Neural progenitor cell (in vitro differentiated cells): ENCODE measurements around the gene ZNF330. TPM values are rescaled to one million over a fixed set of nuclear protein-coding genes. Genes with fewer than 3 reads are reported as not detected.
A peak's percentile ranks its signal among the peaks of the same experiment; 100 is the strongest.
"Not testable (repeated sequence)": the region's sequence is repeated elsewhere in the genome, so short reads cannot be mapped to it uniquely, and the experiment has no call there.

Source experiments
- DNase-seq: peaks from one replicate; pipeline ENCODE4 v3.0.0-alpha.2; 2016; ENCODE audit warnings: low spot score
- H2AFZ ChIP-seq: fragments of 200-600 bp; sonication (generic); replicated peaks from 2 replicates; pipeline ENCODE4 v1.6.1; 2016; ENCODE audit warnings: antibody characterized with exemption
- H3F3A ChIP-seq: fragments of 200-600 bp; sonication (generic); 2 replicates; pipeline ENCODE4 v1.6.1; 2016; ENCODE audit warnings: antibody characterized with exemption, low read depth
- H3K27ac ChIP-seq: fragments of 200-600 bp; sonication (generic); 2 replicates; pipeline ENCODE4 v1.5.1; 2016; ENCODE audit warnings: mild to moderate bottlenecking
- H3K27me3 ChIP-seq: fragments of 200-600 bp; sonication (generic); 2 replicates; pipeline ENCODE4 v1.6.1; 2016; ENCODE audit warnings: mild to moderate bottlenecking, moderate library complexity
- H3K36me3 ChIP-seq: fragments of 200-600 bp; sonication (generic); 2 replicates; pipeline ENCODE4 v1.5.1; 2016
- H3K4me1 ChIP-seq: fragments of 200-600 bp; sonication (generic); 2 replicates; pipeline ENCODE4 v1.6.1; 2016; ENCODE audit warnings: mixed run types
- H3K4me2 ChIP-seq: fragments of 200-600 bp; sonication (generic); 2 replicates; pipeline ENCODE4 v1.6.1; 2016
- H3K4me3 ChIP-seq: fragments of 200-600 bp; sonication (generic); 2 replicates; pipeline ENCODE4 v1.5.1; 2016
- H3K79me2 ChIP-seq: fragments of 200-600 bp; sonication (generic); 2 replicates; pipeline ENCODE4 v1.6.1; 2016; ENCODE audit warnings: low read depth
- H3K9ac ChIP-seq: fragments of 200-600 bp; sonication (generic); 2 replicates; pipeline ENCODE4 v1.6.1; 2016
- H3K9me3 ChIP-seq: fragments of 200-600 bp; sonication (generic); 2 replicates; pipeline ENCODE4 v1.5.1; 2016; ENCODE audit warnings: low read depth
- H4K20me1 ChIP-seq: fragments of 200-600 bp; sonication (generic); 2 replicates; pipeline ENCODE4 v1.6.1; 2016; ENCODE audit warnings: low read depth
- H3K27ac Mint-ChIP-seq: 3 replicates; pipeline ENCODE4 v1.8.0; 2021; ENCODE audit warnings: mixed read lengths
- H3K27me3 Mint-ChIP-seq: 2 replicates; pipeline ENCODE4 v1.8.0; 2022; ENCODE audit warnings: low read depth, mild to moderate bottlenecking, inconsistent platforms, moderate library complexity, mixed read lengths; ENCODE audit not compliant: insufficient read depth
- H3K36me3 Mint-ChIP-seq: 3 replicates; pipeline ENCODE4 v1.8.0; 2021; ENCODE audit warnings: mixed read lengths
- H3K4me1 Mint-ChIP-seq: 3 replicates; pipeline ENCODE4 v1.8.0; 2021; ENCODE audit warnings: mixed read lengths
- H3K4me3 Mint-ChIP-seq: 3 replicates; pipeline ENCODE4 v1.8.0; 2021; ENCODE audit warnings: mild to moderate bottlenecking, moderate library complexity, mixed read lengths
- H3K9me3 Mint-ChIP-seq: 3 replicates; pipeline ENCODE4 v1.8.0; 2020; ENCODE audit warnings: mixed read lengths
- CTCF ChIP-seq: fragments of 200-600 bp; sonication (generic); IDR thresholded peaks from 2 replicates; pipeline ENCODE4 v1.5.1; 2017; ENCODE audit warnings: antibody characterized with exemption, mild to moderate bottlenecking
- EZH2 ChIP-seq: fragments of 200-600 bp; sonication (generic); IDR thresholded peaks from 2 replicates; pipeline ENCODE4 v1.6.1; 2017; ENCODE audit warnings: antibody characterized with exemption, mild to moderate bottlenecking, moderate library complexity
- EZH2phosphoT487 ChIP-seq: fragments of 200-600 bp; sonication (generic); IDR thresholded peaks from 2 replicates; pipeline ENCODE4 v1.6.1; 2017; ENCODE audit warnings: antibody characterized with exemption
- total RNA-seq: library from RNA; depleted of rRNA; stranded (reverse); fragments of >200 nt; gene quantifications from 2 replicates; pipeline ENCODE4 v1.2.3, GENCODE V29; 2015; ENCODE audit warnings: low replicate concordance

ZNF330 gene
- total RNA-seq, 1 donor from 2014 or later, result 59.2 TPM

DNA sequence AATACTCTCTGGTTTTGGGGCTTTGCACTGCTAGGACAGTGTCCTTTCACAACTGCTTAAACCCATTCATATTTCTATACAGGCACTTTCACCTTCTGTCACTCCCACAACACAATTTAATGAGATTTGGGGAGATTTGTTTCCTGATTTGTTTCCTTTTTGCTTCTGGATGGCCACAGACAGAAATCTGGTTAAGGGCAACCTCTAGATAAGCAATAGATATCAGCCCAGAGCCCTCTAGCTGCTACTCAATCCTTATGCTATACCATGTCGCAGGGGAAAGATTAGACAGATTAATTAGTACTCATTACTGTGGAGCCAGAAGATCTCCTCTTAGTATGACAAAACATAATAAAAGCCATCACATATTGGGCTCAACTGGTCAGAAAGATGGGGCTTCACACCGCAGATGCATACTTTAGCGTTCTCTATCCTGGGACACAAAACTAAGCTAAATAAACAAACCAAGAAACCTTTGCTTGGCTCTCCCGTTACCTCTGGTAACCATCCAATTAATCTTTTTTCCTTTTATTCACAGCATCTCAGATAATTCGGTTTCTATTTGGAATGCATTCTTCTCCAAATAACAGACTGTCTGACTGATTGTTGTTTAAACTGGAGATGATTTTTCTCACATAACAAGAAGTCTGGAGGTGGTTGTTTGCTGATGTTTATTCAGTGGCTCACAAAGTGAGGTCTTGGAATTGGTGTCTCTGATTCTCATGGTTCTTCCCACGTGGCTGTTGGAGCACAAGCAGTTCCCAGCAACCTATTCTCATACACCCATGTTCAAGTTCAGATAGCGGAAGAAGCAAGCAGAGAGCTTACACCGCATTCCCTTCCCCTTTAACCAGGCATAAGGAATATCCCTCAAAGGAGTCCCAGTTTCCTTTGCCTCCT is 41.0 kb upstream of the ZNF330 start:
- Histone ChIP-seq H3K4me3 (no peak overlapping the region), H3K27ac (no peak overlapping the region), H4K20me1 (no peaks in the 10 kb centered on the region), H3K36me3 (no peaks in the 10 kb centered on the region), H3K27me3 (no peaks in the 10 kb centered on the region), H3K9me3 (no peaks in the 10 kb centered on the region), H3K4me2 (no peak overlapping the region), H3K9ac (no peak overlapping the region), H3F3A (no peaks in the 10 kb centered on the region), H3K4me1 (no peaks in the 10 kb centered on the region), H3K79me2 (no peaks in the 10 kb centered on the region), H2AFZ (no peak overlapping the region)
- TF ChIP-seq CTCF (no peak), EZH2 (no peak), EZH2phosphoT487 (no peak)
- Mint-ChIP-seq H3K27me3 (no peaks in the 10 kb centered on the region), H3K4me1 (peaks cover 4% of the 10 kb centered on the region), H3K27ac (no peak overlapping the region), H3K4me3 (no peak overlapping the region), H3K36me3 (no peaks in the 10 kb centered on the region), H3K9me3 (no peaks in the 10 kb centered on the region)
- no peak for DNase-seq

DNA sequence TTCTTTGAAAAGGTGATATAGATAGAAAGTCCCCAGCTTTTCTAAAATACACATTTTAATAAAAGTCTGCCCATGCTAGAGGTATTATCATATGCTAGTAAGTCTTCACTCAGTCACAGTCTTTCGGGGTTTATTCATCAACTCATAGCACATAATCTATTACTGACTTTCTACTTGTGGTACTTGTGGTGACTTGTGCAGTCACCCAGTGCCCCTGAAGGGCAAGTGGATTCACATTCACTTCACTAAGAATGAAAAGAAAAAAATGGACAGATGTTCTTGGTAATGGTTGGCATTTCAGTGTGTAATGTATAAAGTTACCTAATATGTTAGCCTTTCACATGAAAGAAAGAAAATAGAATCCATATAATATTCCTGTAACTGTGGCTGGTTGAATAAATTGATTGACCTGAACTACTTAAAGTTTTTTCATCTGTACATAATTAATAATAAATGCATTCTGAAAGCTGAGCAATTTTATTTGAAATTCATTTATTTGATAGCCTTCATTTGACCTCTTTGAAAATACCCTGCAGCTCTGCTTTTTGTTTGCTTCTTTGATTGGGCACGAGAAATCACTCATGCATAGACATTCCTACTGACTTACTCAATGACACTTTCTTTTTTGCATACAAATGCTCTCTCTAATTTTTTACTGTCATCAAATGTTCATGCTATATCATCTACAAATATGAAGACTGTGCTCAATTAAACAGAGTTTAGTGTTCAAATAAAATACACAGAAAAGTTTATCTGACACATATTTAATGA is 39.5 kb upstream of the ZNF330 start:
- H3K4me1 Mint-ChIP-seq, result peaks cover 4% of the 10 kb centered on the region
- H3K27me3 Mint-ChIP-seq, result no peaks in the 10 kb centered on the region
- Histone ChIP-seq H3K36me3 (no peaks in the 10 kb centered on the region), H3K79me2 (no peaks in the 10 kb centered on the region), H3K4me1 (no peaks in the 10 kb centered on the region), H3F3A (no peaks in the 10 kb centered on the region), H3K4me3 (no peak overlapping the region), H3K27me3 (no peaks in the 10 kb centered on the region), H3K27ac (no peak overlapping the region), H3K4me2 (no peak overlapping the region), H4K20me1 (no peaks in the 10 kb centered on the region), H3K9ac (no peak overlapping the region), H2AFZ (no peak overlapping the region), H3K9me3 (no peaks in the 10 kb centered on the region)
- TF ChIP-seq CTCF, result no peak
- H3K4me3 Mint-ChIP-seq, result no peak overlapping the region
- DNase-seq, result no peak
- no peaks in the 10 kb centered on the region for H3K36me3 Mint-ChIP-seq
- no peak overlapping the region for H3K27ac Mint-ChIP-seq
- no peaks in the 10 kb centered on the region for H3K9me3 Mint-ChIP-seq

- not testable (repeated sequence) for H3K9ac ChIP-seq, H3K4me1 Mint-ChIP-seq, H3K4me3 ChIP-seq, H3K27me3 ChIP-seq, DNase-seq, H3K27me3 Mint-ChIP-seq, H3K4me3 Mint-ChIP-seq, H4K20me1 ChIP-seq, H2AFZ ChIP-seq, H3F3A ChIP-seq, H3K4me1 ChIP-seq, H3K9me3 ChIP-seq, H3K27ac Mint-ChIP-seq, H3K79me2 ChIP-seq, H3K4me2 ChIP-seq, H3K36me3 Mint-ChIP-seq, H3K9me3 Mint-ChIP-seq, H3K36me3 ChIP-seq, H3K27ac ChIP-seq
- peak; percentile 27 for TF ChIP-seq CTCF
These were observed 37.2 kb upstream of the ZNF330 start for GRCh38 chr4:141183491-141183890.
